Measurements from ENCODE around the gene COL5A1.

COL5A1 gene

GRCh38 chr9:134800791-134801339 is 159.3 kb downstream of the COL5A1 start:
- TF ChIP-seq FOXP2 (optimal IDR thresholded peaks at IDR 0.05; ENCODE audit: borderline replicate concordance, extremely low read depth, extremely low read length, insufficient read depth) (no peak), SIN3A (IDR thresholded peaks at IDR 0.05; ENCODE audit: borderline replicate concordance, insufficient read depth, low read length) (no peak), POLR2AphosphoS5 (IDR thresholded peaks at IDR 0.05; ENCODE audit: low read depth, low read length) (no peak), REST (IDR thresholded peaks at IDR 0.05; ENCODE audit: insufficient read depth in 1 of 2, low read depth in 2 of 2, low read length in 2 of 2) (no peak), TAF1 (IDR thresholded peaks at IDR 0.05; ENCODE audit: borderline replicate concordance, insufficient read depth, low read length) (no peak)

- TF ChIP-seq FOXP2 (optimal IDR thresholded peaks at IDR 0.05; ENCODE audit: borderline replicate concordance, extremely low read depth, extremely low read length, insufficient read depth): no peak
Measured at GRCh38 chr9:134802216-134802795, 160.7 kb downstream of the COL5A1 start.

GRCh38 chr9:134804871-134805270 is 163.3 kb downstream of the COL5A1 start:
- TF ChIP-seq REST (IDR thresholded peaks at IDR 0.05; ENCODE audit: insufficient read depth in 1 of 2, low read depth in 2 of 2, low read length in 2 of 2): no peak
- TF ChIP-seq POLR2AphosphoS5 (IDR thresholded peaks at IDR 0.05; ENCODE audit: low read depth, low read length): no peak
- TF ChIP-seq FOXP2 (optimal IDR thresholded peaks at IDR 0.05; ENCODE audit: borderline replicate concordance, extremely low read depth, extremely low read length, insufficient read depth): no peak
- TF ChIP-seq SIN3A (IDR thresholded peaks at IDR 0.05; ENCODE audit: borderline replicate concordance, insufficient read depth, low read length): no peak
- TF ChIP-seq TAF1 (IDR thresholded peaks at IDR 0.05; ENCODE audit: borderline replicate concordance, insufficient read depth, low read length): no peak

- TF ChIP-seq FOXP2 (optimal IDR thresholded peaks at IDR 0.05; ENCODE audit: borderline replicate concordance, extremely low read depth, extremely low read length, insufficient read depth): no peak
- no peak for TF ChIP-seq POLR2AphosphoS5 (IDR thresholded peaks at IDR 0.05; ENCODE audit: low read depth, low read length)
- no peak for TF ChIP-seq SIN3A (IDR thresholded peaks at IDR 0.05; ENCODE audit: borderline replicate concordance, insufficient read depth, low read length)
- TF ChIP-seq REST (IDR thresholded peaks at IDR 0.05; ENCODE audit: insufficient read depth in 1 of 2, low read depth in 2 of 2, low read length in 2 of 2): no peak
- no peak for TF ChIP-seq TAF1 (IDR thresholded peaks at IDR 0.05; ENCODE audit: borderline replicate concordance, insufficient read depth, low read length)
Measured at GRCh38 chr9:134807716-134808446, 166.3 kb downstream of the COL5A1 start.

- TF ChIP-seq SIN3A (IDR thresholded peaks at IDR 0.05; ENCODE audit: borderline replicate concordance, insufficient read depth, low read length): no peak
- TF ChIP-seq POLR2AphosphoS5 (IDR thresholded peaks at IDR 0.05; ENCODE audit: low read depth, low read length): no peak
- no peak for TF ChIP-seq REST (IDR thresholded peaks at IDR 0.05; ENCODE audit: insufficient read depth in 1 of 2, low read depth in 2 of 2, low read length in 2 of 2)
- TF ChIP-seq FOXP2 (optimal IDR thresholded peaks at IDR 0.05; ENCODE audit: borderline replicate concordance, extremely low read depth, extremely low read length, insufficient read depth): no peak
- no peak for TF ChIP-seq TAF1 (IDR thresholded peaks at IDR 0.05; ENCODE audit: borderline replicate concordance, insufficient read depth, low read length)
Measured at GRCh38 chr9:134808447-134808792, 166.8 kb downstream of the COL5A1 start.

All from PFSK-1 (cell line).